T-helper 2 cell treated with Interferon-gamma antibody and Interleukin-4, amounts not matched to agents 5 μg/mL and 100 μg/mL, for 36 hours (primary cell): ENCODE measurements around the gene ABCD4.
A peak's percentile ranks its signal among the peaks of the same experiment; 100 is the strongest.

Experiments
- DNase-seq: peaks from one replicate; pipeline ENCODE4 v3.0.0; 2021; ENCODE audit warnings: low spot score
- H3K27ac Mint-ChIP-seq: one replicate; pipeline ENCODE4 v1.8.0; 2021; ENCODE audit warnings: mild to moderate bottlenecking, mixed read lengths
- H3K27me3 Mint-ChIP-seq: one replicate; pipeline ENCODE4 v1.8.0; 2021; ENCODE audit warnings: low read depth, mixed read lengths
- H3K36me3 Mint-ChIP-seq: one replicate; pipeline ENCODE4 v1.8.0; 2021; ENCODE audit warnings: low read depth, mixed read lengths
- H3K4me1 Mint-ChIP-seq: one replicate; pipeline ENCODE4 v1.8.0; 2021; ENCODE audit warnings: low read depth, mixed read lengths
- H3K4me3 Mint-ChIP-seq: one replicate; pipeline ENCODE4 v1.8.0; 2022; ENCODE audit warnings: mild to moderate bottlenecking, moderate library complexity, mixed read lengths
- H3K9me3 Mint-ChIP-seq: one replicate; pipeline ENCODE4 v1.8.0; 2021; ENCODE audit warnings: mixed read lengths

Gene ABCD4

GRCh38 chr14:74325446-74325845 is 22.7 kb upstream of the ABCD4 start:
- Mint-ChIP-seq H3K4me3 (no peak overlapping the region), H3K4me1 (no peaks in the 10 kb centered on the region), H3K36me3 (no peaks in the 10 kb centered on the region), H3K27me3 (peaks cover 7% of the 10 kb centered on the region), H3K27ac (no peak overlapping the region), H3K9me3 (no peaks in the 10 kb centered on the region)
- DNase-seq = no peak

DNA sequence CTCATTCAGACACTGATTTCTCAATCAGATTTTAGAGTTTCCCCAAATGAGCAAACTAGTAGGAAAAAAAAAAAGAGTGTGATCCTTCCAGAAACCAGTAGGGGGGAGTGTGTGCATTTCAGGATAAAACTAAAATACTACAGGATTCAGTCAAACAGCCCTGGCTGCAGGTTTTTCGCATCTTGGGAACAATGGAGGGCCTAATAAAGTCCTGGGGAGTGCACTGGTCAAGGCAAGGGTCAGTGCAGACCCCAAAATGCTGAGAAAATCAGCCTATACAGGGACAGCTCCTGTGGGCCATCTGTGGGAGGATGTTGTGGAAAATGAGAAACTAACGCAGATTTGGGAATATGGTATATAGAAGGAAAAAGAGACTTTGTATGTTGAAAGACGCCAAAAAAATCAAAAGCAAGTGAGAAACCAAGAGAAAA is 22.2 kb upstream of the ABCD4 start:
- peaks cover 7% of the 10 kb centered on the region for H3K27me3 Mint-ChIP-seq
- no peak for DNase-seq
- no peaks in the 10 kb centered on the region for H3K36me3 Mint-ChIP-seq
- no peak overlapping the region for H3K27ac Mint-ChIP-seq
- no peaks in the 10 kb centered on the region for H3K4me1 Mint-ChIP-seq
- no peaks in the 10 kb centered on the region for H3K9me3 Mint-ChIP-seq
- H3K4me3 Mint-ChIP-seq = no peak overlapping the region

- no peak overlapping the region for H3K4me3 Mint-ChIP-seq
These were observed 11.8 kb upstream of the ABCD4 start for GRCh38 chr14:74314576-74314975.

DNA sequence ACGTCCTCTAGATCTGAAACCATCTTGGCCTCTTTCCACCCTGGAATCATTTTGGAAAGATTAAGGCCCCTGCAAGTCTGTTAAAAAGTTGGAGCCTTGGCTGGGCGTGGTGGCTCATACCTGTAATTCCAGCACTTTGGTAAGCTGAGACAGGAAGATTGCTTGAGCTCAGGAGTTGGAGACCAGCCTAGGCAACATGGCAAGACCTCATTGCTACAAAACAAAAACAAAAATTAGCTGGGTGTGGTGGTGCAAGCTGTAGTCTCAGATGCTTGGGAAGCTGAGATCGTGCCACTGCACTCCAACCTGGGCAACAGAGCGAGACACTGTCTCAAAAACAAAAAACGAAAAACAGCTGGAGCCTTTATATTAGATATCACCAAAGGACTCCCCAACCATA is 10.9 kb upstream of the ABCD4 start:
- Mint-ChIP-seq H3K36me3 (no peaks in the 10 kb centered on the region), H3K4me3 (no peak overlapping the region), H3K4me1 (no peaks in the 10 kb centered on the region), H3K27ac (no peak overlapping the region), H3K9me3 (no peaks in the 10 kb centered on the region), H3K27me3 (no peaks in the 10 kb centered on the region)
- no peak for DNase-seq

More at GRCh38 chr14:74314576-74314975, 11.8 kb upstream of the ABCD4 start:
- Mint-ChIP-seq H3K9me3 (no peaks in the 10 kb centered on the region), H3K27me3 (no peaks in the 10 kb centered on the region), H3K27ac (no peak overlapping the region), H3K36me3 (no peaks in the 10 kb centered on the region), H3K4me1 (no peaks in the 10 kb centered on the region)
- no peak for DNase-seq

- H3K27ac Mint-ChIP-seq = no peak overlapping the region
- H3K9me3 Mint-ChIP-seq = no peaks in the 10 kb centered on the region
- no peak overlapping the region for H3K4me3 Mint-ChIP-seq
- no peaks in the 10 kb centered on the region for H3K27me3 Mint-ChIP-seq
- H3K4me1 Mint-ChIP-seq = no peaks in the 10 kb centered on the region
- DNase-seq = no peak
- H3K36me3 Mint-ChIP-seq = no peaks in the 10 kb centered on the region
These were observed 9.4 kb upstream of the ABCD4 start for GRCh38 chr14:74312161-74312560.

DNA sequence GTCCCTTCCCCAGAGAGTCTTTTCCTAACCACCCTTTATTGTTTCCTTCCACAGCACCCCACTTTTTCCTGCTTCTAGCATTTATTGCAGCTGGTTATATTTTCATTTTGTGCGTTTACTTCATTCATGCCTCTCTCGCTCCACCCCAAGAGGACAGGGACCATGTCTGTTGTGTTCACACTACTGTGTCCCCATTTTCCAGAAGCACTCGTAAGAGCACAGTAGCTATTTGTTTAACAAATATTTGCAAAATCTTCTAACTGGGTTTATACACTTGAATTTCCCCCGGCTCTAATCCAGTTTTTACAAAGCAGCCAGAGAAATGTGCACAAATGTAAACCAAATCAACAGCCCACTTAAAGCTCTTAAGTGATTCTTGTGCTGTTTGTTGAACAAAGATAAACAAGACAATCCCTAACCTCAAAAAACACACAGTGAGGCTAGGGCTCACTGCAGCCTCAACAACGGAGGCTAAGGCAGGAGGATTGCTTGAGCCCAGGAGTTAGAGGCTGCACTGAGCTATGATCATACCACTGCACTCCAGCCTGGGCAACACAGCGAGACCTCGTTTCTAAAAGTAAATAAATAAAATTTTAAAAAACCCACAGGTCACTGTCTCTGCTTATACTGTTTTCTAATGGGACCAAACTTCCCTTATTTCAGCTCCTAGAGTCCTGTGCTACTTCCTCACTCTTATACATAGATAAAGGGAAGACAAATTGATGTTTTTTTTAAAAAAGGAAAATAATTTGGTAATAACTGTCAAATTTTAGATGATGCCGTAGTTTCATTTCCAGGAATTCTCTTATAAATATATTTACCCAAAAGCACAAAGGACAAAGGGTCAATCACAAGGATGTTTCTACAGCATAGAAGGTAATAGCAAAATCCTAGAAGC is 6.6 kb upstream of the ABCD4 start:
- H3K27ac Mint-ChIP-seq = no peak overlapping the region
- no peaks in the 10 kb centered on the region for H3K36me3 Mint-ChIP-seq
- no peak for DNase-seq
- H3K4me3 Mint-ChIP-seq = no peak overlapping the region
- no peaks in the 10 kb centered on the region for H3K4me1 Mint-ChIP-seq
- H3K27me3 Mint-ChIP-seq = no peaks in the 10 kb centered on the region
- no peaks in the 10 kb centered on the region for H3K9me3 Mint-ChIP-seq

GRCh38 chr14:74308695-74309094 is 6.0 kb upstream of the ABCD4 start:
- no peaks in the 10 kb centered on the region for H3K36me3 Mint-ChIP-seq
- DNase-seq = no peak
- H3K4me1 Mint-ChIP-seq = no peaks in the 10 kb centered on the region
- H3K9me3 Mint-ChIP-seq = no peaks in the 10 kb centered on the region
- no peak overlapping the region for H3K27ac Mint-ChIP-seq
- no peaks in the 10 kb centered on the region for H3K27me3 Mint-ChIP-seq
- no peak overlapping the region for H3K4me3 Mint-ChIP-seq

- Mint-ChIP-seq H3K4me1 (peaks cover 18% of the 10 kb centered on the region), H3K4me3 (peak overlapping the region; percentile 99), H3K27me3 (no peaks in the 10 kb centered on the region), H3K9me3 (no peaks in the 10 kb centered on the region), H3K27ac (peak overlapping the region; percentile 95), H3K36me3 (peaks cover 18% of the 10 kb centered on the region)
- DNase-seq = peak; percentile 6
These were observed 544 bp downstream of the ABCD4 start for GRCh38 chr14:74302152-74302628.

DNA sequence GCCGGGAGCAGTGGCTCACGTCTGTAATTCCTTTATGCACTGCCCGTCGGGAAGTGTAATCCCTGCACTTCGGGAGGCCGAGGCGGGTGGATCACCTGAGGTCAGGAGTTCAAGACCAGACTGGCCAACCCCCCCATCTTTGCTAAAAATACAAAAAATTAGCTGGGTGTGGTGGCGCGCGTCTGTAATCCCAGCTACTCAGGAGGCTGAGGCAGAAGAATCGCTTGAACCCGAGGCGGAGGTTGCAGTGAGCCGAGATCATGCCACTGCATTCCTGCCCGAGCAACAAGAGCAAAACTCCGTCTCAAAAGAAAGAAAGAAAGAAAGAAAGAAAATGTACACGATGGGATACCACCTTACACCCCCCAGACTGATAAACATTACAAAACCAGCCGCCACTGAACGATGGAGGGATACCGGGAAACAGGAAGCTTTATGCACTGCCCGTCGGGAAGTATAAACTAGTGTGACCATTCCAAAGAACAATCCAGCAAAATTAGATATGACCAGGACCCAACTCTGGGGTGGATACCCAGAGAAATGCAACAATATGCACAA is 1.1 kb downstream of the ABCD4 start:
- Mint-ChIP-seq H3K4me1 (peaks cover 18% of the 10 kb centered on the region), H3K27ac (peak overlapping the region; percentile 21), H3K36me3 (peaks cover 20% of the 10 kb centered on the region)

DNA sequence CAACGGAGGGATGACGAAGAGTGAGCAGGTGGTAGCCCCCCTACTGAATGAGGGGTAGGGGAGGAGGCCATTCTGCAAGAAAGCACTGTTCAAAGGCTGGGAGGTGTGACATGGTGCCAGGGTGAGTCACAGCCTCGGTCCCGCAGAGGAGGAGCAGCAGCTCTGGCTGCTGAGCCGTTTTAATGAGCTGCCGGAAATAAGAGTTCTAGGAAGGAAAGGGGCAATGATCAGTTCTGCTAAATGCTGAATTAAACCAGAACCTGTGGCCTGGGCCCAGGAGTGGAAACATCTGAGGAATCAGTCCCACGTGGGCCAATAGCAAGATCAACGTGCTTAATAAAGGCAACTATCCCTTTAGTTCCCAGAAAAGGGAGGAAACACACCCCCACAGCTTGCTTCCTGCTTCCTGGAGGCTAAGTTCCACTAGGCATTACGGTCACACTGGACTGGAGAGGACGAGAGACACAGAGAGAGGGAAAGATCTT is 3.6 kb downstream of the ABCD4 start:
- no peak overlapping the region for H3K4me3 Mint-ChIP-seq
- H3K9me3 Mint-ChIP-seq = no peaks in the 10 kb centered on the region
- peaks cover 20% of the 10 kb centered on the region for H3K36me3 Mint-ChIP-seq
- no peak for DNase-seq
- peak overlapping the region; percentile 68 for H3K27ac Mint-ChIP-seq
- H3K4me1 Mint-ChIP-seq = peaks cover 18% of the 10 kb centered on the region
- no peaks in the 10 kb centered on the region for H3K27me3 Mint-ChIP-seq

More for the DNA sequence above, 1.1 kb downstream of the ABCD4 start:
- Mint-ChIP-seq H3K4me3 (peak overlapping the region; percentile 99), H3K9me3 (no peaks in the 10 kb centered on the region), H3K27me3 (no peaks in the 10 kb centered on the region)
- no peak for DNase-seq

GRCh38 chr14:74297986-74298385 is 4.7 kb downstream of the ABCD4 start:
- no peaks in the 10 kb centered on the region for H3K9me3 Mint-ChIP-seq
- H3K4me3 Mint-ChIP-seq = no peak overlapping the region
- no peak overlapping the region for H3K27ac Mint-ChIP-seq
- H3K4me1 Mint-ChIP-seq = peaks cover 13% of the 10 kb centered on the region
- peaks cover 20% of the 10 kb centered on the region for H3K36me3 Mint-ChIP-seq
- no peak for DNase-seq
- no peaks in the 10 kb centered on the region for H3K27me3 Mint-ChIP-seq

GRCh38 chr14:74296037-74296467 is 6.7 kb downstream of the ABCD4 start:
- Mint-ChIP-seq H3K27me3 (no peaks in the 10 kb centered on the region), H3K9me3 (no peaks in the 10 kb centered on the region), H3K36me3 (peaks cover 23% of the 10 kb centered on the region), H3K4me3 (no peak overlapping the region), H3K27ac (no peak overlapping the region), H3K4me1 (peaks cover 7% of the 10 kb centered on the region)
- DNase-seq = no peak

- no peak for DNase-seq
- H3K4me1 Mint-ChIP-seq = peaks cover 2% of the 10 kb centered on the region
- no peaks in the 10 kb centered on the region for H3K27me3 Mint-ChIP-seq
- H3K4me3 Mint-ChIP-seq = no peak overlapping the region
- H3K36me3 Mint-ChIP-seq = peaks cover 18% of the 10 kb centered on the region
- H3K27ac Mint-ChIP-seq = no peak overlapping the region
- no peaks in the 10 kb centered on the region for H3K9me3 Mint-ChIP-seq
These were observed 9.1 kb downstream of the ABCD4 start for GRCh38 chr14:74293606-74294005.

DNA sequence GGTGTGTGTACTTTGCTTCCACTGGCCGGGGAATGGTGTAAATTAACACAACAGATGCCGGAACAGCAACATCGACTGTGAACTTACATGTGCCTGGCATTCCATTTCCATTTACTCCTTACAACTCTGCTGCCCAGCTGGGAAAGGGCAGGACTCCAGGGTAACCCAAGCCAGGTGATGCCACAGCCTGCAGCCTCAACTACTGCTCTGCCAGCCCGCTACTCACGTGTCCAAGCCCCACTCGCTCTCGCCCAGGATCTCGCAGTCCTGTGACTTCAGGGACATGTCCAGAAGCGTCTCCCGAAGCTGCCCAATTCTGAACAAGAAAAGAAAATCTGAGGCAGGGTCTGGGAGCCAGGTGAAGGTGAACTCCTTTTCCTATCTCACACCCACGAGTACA is 10.7 kb downstream of the ABCD4 start:
- Mint-ChIP-seq H3K4me3 (no peak overlapping the region), H3K36me3 (peaks cover 14% of the 10 kb centered on the region), H3K4me1 (no peaks in the 10 kb centered on the region), H3K9me3 (no peaks in the 10 kb centered on the region), H3K27ac (no peak overlapping the region), H3K27me3 (no peaks in the 10 kb centered on the region)
- DNase-seq = no peak
